B cell (primary cell): ENCODE measurements around the gene IPO4. TPM values are rescaled to one million over a fixed set of nuclear protein-coding genes. Genes with fewer than 3 reads are reported as not detected.

Source experiments
- ATAC-seq: fragments of 200-7000 bp; cut with Tn5 transposase; one replicate; pipeline ENCODE4 v1.10.0; 2021; ENCODE audit warnings: low read depth, mild to moderate bottlenecking, moderate number of reproducible peaks, moderate library complexity
- CTCF ChIA-PET: fragments of 350-600 bp; sonication (Branson Sonifier 250); formaldehyde crosslinking; loops from one replicate; lab custom pipeline; 2021; ENCODE audit warnings: antibody characterized with exemption, inconsistent platforms; lab: Charles Lee
- POLR2A ChIA-PET: fragments of 350-600 bp; sonication (Branson Sonifier 250); formaldehyde crosslinking; loops from one replicate; lab custom pipeline; 2021; ENCODE audit warnings: antibody characterized with exemption; lab: Charles Lee
- DNase-seq: peaks from one replicate; pipeline ENCODE4 v3.0.0; 2013
- H2AFZ ChIP-seq: 2 replicates; pipeline ENCODE4 v1.6.1; 2012; ENCODE audit warnings: mild to moderate bottlenecking, low read depth, low read length; ENCODE audit not compliant: insufficient read depth, poor library complexity, severe bottlenecking
- H3K27ac ChIP-seq, 2 donors: 1 replicate in 1 of 2; 2 replicates in 1 of 2; pipeline ENCODE4 v1.5.1; 2012 to 2013; ENCODE audit warnings: low read length in 2 of 2, mild to moderate bottlenecking in 2 of 2, moderate library complexity in 1 of 2
- H3K27me3 ChIP-seq, 4 experiments: fragments of 200-600 bp in 1 of 4; sonication (generic) in 1 of 4; replicated peaks in 1 of 4; 1 replicate in 2 of 4; 2 replicates in 2 of 4; pipeline versions ENCODE4 v1.6.1 to v1.7.0; 2013 to 2016; ENCODE audit warnings: low read length in 3 of 4, mild to moderate bottlenecking in 2 of 4, mixed read lengths in 1 of 4, moderate library complexity in 1 of 4; ENCODE audit not compliant: insufficient read depth in 4 of 4, control insufficient read depth in 3 of 4; ENCODE audit errors: control extremely low read depth in 1 of 4
- H3K36me3 ChIP-seq, 2 experiments: replicated peaks in 1 of 2; 1 replicate in 1 of 2; 2 replicates in 1 of 2; pipeline versions ENCODE4 v1.6.1 to v1.7.1; 2013; ENCODE audit warnings: low read length in 1 of 2; ENCODE audit not compliant: insufficient read depth in 2 of 2, control insufficient read depth in 1 of 2; ENCODE audit errors: control extremely low read depth in 1 of 2, extremely low read depth in 1 of 2
- H3K4me1 ChIP-seq, 2 donors: fragments of 200-600 bp in 1 of 2; sonication (generic) in 1 of 2; 1 replicate in 1 of 2; 2 replicates in 1 of 2; pipeline versions ENCODE4 v1.5.1 to v1.6.1; 2013 to 2017; ENCODE audit warnings: low read length in 2 of 2; ENCODE audit not compliant: control insufficient read depth in 2 of 2, insufficient read depth in 2 of 2
- H3K4me2 ChIP-seq: replicated peaks from 2 replicates; pipeline ENCODE3; 2012; ENCODE audit warnings: mild to moderate bottlenecking, low read depth, low read length; ENCODE audit not compliant: poor library complexity, severe bottlenecking
- H3K4me3 ChIP-seq, 5 experiments: fragments of 200-600 bp in 1 of 5; sonication (generic) in 1 of 5; 1 replicate in 3 of 5; 2 replicates in 2 of 5; pipeline versions ENCODE4 v1.5.1 to v1.7.0; 2011 to 2016; ENCODE audit warnings: low read length in 4 of 5, mild to moderate bottlenecking in 4 of 5, low read depth in 2 of 5, control low read depth in 1 of 5, moderate library complexity in 1 of 5; ENCODE audit not compliant: insufficient read depth in 1 of 5; ENCODE audit errors: control extremely low read depth in 1 of 5, extremely low read depth in 1 of 5
- H3K79me2 ChIP-seq: fragments of 200-600 bp; sonication (generic); one replicate; pipeline ENCODE4 v1.6.0; 2016; ENCODE audit warnings: low read length; ENCODE audit not compliant: control insufficient read depth, insufficient read depth
- H3K9ac ChIP-seq: fragments of 200-600 bp; sonication (generic); 2 replicates; pipeline ENCODE4 v1.6.1; 2017; ENCODE audit warnings: mild to moderate bottlenecking, low read length, moderate library complexity
- H3K9me3 ChIP-seq, 3 donors: one replicate each; pipeline versions ENCODE4 v1.6.1 to v1.7.1; 2013; ENCODE audit warnings: low read length in 2 of 3; ENCODE audit not compliant: control insufficient read depth in 2 of 3, insufficient read depth in 1 of 3; ENCODE audit errors: control extremely low read depth in 1 of 3
- H4K20me1 ChIP-seq: 2 replicates; pipeline ENCODE4 v1.6.0; 2012; ENCODE audit warnings: mild to moderate bottlenecking, low read length; ENCODE audit not compliant: insufficient read depth, control insufficient read depth, poor library complexity, severe bottlenecking
- H3K27ac Mint-ChIP-seq: one replicate; pipeline ENCODE4 v1.8.0; 2021; ENCODE audit warnings: mixed read lengths
- H3K27me3 Mint-ChIP-seq: one replicate; pipeline ENCODE4 v1.8.0; 2021; ENCODE audit warnings: mixed read lengths
- H3K4me1 Mint-ChIP-seq: one replicate; pipeline ENCODE4 v1.8.0; 2021; ENCODE audit warnings: mixed read lengths
- H3K4me3 Mint-ChIP-seq: one replicate; pipeline ENCODE4 v1.8.0; 2021; ENCODE audit warnings: mixed read lengths
- H3K9me3 Mint-ChIP-seq: one replicate; pipeline ENCODE4 v1.8.0; 2022; ENCODE audit warnings: mixed read lengths; ENCODE audit not compliant: insufficient read depth
- CTCF ChIP-seq: fragments of 200-600 bp; IDR thresholded peaks from one replicate; pipeline ENCODE4 v1.8.0; 2022; ENCODE audit warnings: antibody characterized with exemption, mild to moderate bottlenecking
- EZH2 ChIP-seq: IDR thresholded peaks from 2 replicates; pipeline ENCODE4 v1.6.1; 2012; ENCODE audit warnings: borderline replicate concordance, low read depth, mild to moderate bottlenecking, moderate library complexity, low read length; ENCODE audit not compliant: insufficient read depth, poor library complexity, severe bottlenecking
- WGBS: methylation state at CpG from one replicate; pipeline ENCODE4 v1.1.5; 2013; ENCODE audit warnings: missing lambda C conversion rate; ENCODE audit not compliant: insufficient coverage; 5-methylcytosine and 5-hydroxymethylcytosine counted together
- intact Hi-C: fragments of 100-400 bp; cut with micrococcal nuclease; formaldehyde crosslinking; loops from one replicate; pipeline ENCODE4 v1.10.0; 2022
- polyA plus RNA-seq: library from polyadenylated mRNA; depleted of rRNA; stranded (reverse); fragments of >200 nt; gene quantifications from 2 replicates; pipeline ENCODE4 v1.2.3, GENCODE V29; 2012
- total RNA-seq, 2 donors: library from RNA; stranded (reverse); fragments of 120-200 nt in 1 of 2; gene quantifications; 1 replicate in 1 of 2; 2 replicates in 1 of 2; pipeline versions ENCODE4 v1.2.3 to v1.2.4, GENCODE V29; 2013 to 2022

Gene IPO4
- total and polyA plus RNA-seq, 2 donors (not counting 1 experiment from before 2014, with no cell fraction given) = 28.3 to 35.0 TPM

DNA sequence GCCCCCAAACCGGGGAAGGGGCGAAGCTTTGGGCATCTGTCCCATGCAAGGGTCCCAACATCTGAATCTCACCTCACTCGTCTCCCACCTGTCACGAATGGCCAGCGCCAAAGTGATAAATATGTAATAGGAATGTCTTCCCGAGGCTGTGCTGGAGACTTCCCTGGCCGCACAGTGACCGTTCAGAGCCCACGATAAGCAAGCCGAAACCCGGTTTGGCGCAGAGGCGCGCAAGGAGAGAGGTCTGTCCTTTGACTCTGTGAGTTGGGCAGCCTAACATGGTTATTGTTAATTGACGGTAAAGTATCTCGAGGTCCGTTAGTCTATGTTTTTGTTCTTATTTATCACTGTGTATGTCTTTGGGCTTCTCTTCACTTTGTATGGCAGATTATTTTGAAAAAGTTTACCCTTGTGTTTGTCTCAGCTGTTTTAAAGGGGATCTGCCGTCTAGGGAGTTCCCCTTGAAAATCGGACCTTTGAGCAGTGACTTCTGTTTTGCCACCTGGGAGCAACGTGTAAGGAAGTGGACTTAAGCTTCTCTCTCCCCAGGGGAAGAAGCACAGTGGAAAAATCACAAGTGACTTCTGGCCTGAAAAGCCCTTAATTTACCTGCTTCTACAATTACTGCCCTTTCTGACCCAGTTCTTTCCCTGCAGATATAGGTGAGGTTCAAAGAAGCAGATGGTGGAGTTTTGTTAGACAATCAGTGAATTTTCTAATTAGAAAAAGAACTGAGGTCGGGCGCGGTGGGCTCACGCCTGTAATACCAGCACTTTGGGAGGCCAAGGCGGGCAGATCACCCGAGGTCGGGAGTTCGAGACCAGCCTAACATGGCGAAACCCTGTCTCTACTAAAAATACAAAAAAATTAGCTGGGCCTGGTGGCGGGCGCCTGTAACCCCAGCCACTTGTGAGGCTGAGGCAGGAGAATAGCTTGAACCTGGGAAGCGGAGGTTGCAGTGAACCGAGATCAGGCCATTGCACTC is 7.7 kb upstream of the IPO4 start:
- intact Hi-C loops = loop anchor here (1.0 to 5.0 kb wide), 2 partner anchors 8 to 101 kb away; partner anchors contain the start of genes DHRS1, IPO4 and NOP9
- H3K27me3 ChIP-seq = no peaks in the 10 kb centered on the region
- peaks cover 49% of the 10 kb centered on the region for H3K4me1 Mint-ChIP-seq
- H2AFZ ChIP-seq = peak overlapping the region; percentile 88
- H3K27ac ChIP-seq = peak overlapping the region; percentile 98 to 99
- CTCF ChIA-PET = interaction anchor here (0.9 to 3.5 kb wide), 17 partner anchors 11 to 241 kb away, joined by 3 to 21 read pairs (median 4); partner anchors contain the start of genes CHMP4A, CIDEB, IRF9 and MDP1
- no peaks in the 10 kb centered on the region for H4K20me1 ChIP-seq
- peaks cover 25 to 26% of the 10 kb centered on the region in 2 donors for H3K4me1 ChIP-seq
- H3K4me3 Mint-ChIP-seq = peak overlapping the region; percentile 89
- no peaks in the 10 kb centered on the region for H3K9me3 Mint-ChIP-seq
- H3K36me3 ChIP-seq = peaks cover 0 to 14% of the 10 kb centered on the region in 2 experiments
- H3K4me2 ChIP-seq = peak overlapping the region; percentile 91
- DNase-seq = peak; percentile 67
- no peaks in the 10 kb centered on the region for H3K9me3 ChIP-seq
- TF ChIP-seq EZH2 (no peak), CTCF (no peak)
- H3K4me3 ChIP-seq = peak overlapping the region; percentile 82 to 99 (median 83)
- ATAC-seq = peak; percentile 2
- H3K27ac Mint-ChIP-seq = peak overlapping the region; percentile 99
- no peaks in the 10 kb centered on the region for H3K27me3 Mint-ChIP-seq
- H3K9ac ChIP-seq = peak overlapping the region; percentile 97
- POLR2A ChIA-PET = interaction anchor here (0.7 to 3.6 kb wide), 13 partner anchors 10 to 234 kb away, joined by 3 to 64 read pairs (median 10); partner anchors contain the start of genes CBLN3, CHMP4A, DCAF11 and EMC9
- H3K79me2 ChIP-seq = peaks cover 73% of the 10 kb centered on the region
- WGBS = 0% methylated on average over 13 of the region's 33 CpGs
